ENCODE results near the gene RASGEF1B.

- TF ChIP-seq CTCF (IDR thresholded peaks at IDR 0.05; ENCODE audit: low read depth, low read length) (no peak), EZH2phosphoT487 (IDR thresholded peaks at IDR 0.05; ENCODE audit: low read depth) (no peak)
These were observed 46.6 kb downstream of the RASGEF1B start for GRCh38 chr4:81424816-81425755.
